NCI-H69 (cell line): ENCODE data around the gene SCYGR1.
"Not testable (repeated sequence)": the region's sequence is repeated elsewhere in the genome, so short reads cannot be mapped to it uniquely, and the experiment has no call there.

Source experiments
- DNase-seq: peaks from one replicate; lab custom pipeline; 2025; lab: John Stamatoyannopoulos, UW

Gene SCYGR1

DNA sequence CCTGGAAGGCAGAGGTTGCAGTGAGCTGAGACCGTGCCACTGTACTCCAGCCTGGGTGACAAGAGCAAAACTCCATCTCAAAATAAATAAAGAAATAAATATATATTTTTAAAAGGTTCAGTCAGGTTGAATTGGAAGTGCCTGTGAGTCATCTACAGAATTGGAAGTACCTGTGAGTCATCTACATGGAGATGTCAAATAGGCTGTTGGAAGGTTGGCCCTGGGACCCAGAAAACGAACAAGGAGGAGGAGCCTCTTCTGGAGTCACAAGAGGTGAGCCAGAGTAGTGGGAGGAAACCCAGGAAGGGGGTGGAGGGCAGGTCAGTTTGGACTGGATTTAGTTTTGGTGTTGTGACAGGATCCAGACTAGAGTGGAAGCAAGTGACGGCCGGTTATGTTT, 15.2 kb upstream of the SCYGR1 start:
- no peak for DNase-seq

GRCh38 chr2:227402321-227402720, 14.6 kb upstream of the SCYGR1 start:
- DNase-seq, result no peak

DNA sequence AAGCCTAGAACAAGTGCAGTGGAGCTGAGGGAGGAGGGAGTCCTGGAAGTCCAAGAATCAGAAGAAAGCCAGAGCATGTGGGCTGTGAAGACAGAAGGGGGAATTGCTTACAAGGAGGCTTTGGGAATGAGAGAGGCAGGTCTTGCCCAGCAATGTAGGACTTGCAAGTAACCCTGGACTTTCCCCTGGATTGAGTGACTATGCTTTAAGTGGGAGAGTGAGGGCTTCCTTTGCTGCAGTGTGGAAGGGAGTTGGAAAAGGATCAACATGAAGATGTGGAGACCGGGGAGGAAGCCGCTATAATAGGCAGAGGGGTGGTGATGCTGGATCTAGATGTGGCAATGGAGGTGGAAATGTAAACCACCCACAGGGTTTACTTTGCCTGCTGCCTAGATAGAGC, 13.8 kb upstream of the SCYGR1 start:
- DNase-seq, result no peak

- no peak for DNase-seq
Observed at GRCh38 chr2:227398684-227399670, 11.2 kb upstream of the SCYGR1 start.

GRCh38 chr2:227397562-227397961, 9.8 kb upstream of the SCYGR1 start:
- no peak for DNase-seq

DNA sequence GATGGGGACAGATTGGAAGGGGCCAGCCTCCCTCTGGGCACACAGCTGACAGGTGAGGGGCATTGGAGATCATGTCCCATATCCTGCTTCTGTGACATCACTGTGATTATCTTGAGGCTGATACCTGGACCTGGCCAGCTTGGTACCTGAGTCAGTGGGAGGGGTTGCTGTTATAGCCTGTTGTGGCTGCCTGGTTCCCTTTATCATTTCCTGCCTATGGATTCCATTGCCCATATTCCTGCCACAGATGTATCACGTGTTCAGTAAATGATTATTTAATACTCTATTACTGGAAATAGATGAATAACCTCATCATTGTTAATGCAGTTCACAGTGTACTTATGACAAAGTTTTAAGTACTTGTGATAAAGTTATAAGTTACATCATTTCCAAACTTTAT, 7.8 kb upstream of the SCYGR1 start:
- DNase-seq, result no peak

DNA sequence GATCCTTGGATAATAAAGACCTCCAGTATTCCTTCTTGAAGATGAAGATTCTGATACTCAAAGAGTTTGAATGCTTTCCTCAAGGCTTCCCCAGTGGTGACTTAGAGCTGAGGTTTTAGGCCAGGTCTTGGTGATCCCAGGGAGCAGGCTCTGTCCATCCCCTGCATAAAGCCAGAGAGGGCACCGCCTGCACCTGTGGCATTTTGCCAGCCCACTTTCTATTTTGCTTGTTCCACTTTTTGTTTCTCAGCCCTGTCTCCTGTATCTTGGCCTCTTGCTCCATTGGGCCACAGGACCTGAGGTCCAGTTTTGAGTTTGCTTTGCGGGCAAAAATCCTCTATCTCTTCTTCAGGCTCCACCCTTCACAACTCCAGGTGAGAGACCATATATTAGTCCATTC, 6.7 kb upstream of the SCYGR1 start:
- DNase-seq, result no peak

DNA sequence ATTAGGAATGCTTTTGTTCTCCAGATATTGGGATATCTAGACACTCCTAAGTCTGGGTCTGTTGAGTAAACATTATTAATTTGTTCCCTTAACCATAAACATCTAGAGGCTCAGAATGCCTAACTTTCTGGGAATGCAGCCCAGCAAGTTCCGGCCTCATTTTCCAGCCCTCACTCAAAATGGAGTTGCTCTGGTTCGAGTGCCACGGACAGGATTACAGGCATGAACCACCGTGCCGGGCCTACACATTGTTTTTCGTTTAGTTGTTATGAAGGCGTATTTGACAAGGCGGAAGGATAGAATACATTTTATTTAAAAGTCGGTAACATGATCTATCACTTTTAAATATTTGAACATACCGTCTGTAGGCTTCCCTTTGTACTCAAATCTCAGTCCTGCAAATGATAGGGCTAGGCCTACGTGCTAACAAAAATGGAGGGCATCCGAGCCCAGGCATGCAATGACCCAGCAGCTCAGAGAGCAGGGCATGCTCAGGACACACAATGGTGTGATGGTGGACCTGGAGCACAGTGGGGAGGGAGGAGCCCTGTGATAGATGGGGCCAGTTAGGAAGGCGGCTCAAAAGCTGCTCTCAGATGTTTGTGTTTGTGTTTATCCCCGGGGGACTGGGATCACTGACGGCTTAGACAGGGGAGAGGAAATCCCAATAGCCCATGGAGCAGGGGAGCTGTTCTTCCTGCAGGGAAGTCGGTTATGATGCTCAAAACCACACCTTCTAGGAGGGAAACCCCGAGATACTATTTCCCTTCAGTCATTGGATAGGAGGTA, 2.9 kb upstream of the SCYGR1 start:
- no peak for DNase-seq

DNA sequence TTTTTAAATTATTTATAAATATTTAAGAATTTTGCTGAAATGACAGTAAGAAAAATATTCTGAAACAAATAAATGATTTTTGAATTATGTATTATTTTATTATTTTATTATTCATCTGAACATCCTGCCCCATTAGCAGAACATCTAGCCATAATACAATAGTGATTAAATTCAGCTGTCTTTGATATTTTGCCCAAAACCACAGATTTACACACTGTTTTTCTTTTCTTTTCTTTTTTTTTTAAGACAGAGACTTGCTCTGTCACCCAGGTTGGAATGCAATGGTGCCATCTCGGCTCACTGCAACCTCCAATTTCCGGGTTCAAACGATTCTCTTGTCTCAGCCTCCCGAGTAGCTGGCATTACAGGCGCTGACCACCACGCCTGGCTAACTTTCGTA, 1.9 kb upstream of the SCYGR1 start:
- no peak for DNase-seq

DNA sequence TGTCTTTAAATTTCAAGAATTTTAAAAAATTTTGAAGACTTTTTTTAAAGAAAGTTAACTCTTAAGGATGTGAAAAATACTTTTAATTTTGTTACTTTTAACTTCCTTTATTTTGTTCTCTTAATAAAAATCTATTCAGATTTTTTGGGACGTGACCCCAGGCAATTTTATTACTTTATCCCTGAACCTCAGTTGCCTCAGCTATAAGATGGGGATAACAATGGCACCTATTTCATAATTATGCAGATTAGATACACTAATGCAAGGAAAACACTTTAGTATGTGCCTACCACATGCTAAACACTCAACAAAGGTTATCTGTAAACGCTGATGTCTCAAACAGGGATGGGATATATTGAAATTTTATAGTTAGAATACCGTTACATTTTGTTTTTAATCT, 1.5 kb upstream of the SCYGR1 start:
- DNase-seq, result no peak

GRCh38 chr2:227388537-227389011, 825 bp upstream of the SCYGR1 start:
- no peak for DNase-seq

- no peak for DNase-seq
Observed at GRCh38 chr2:227386630-227387029, 1.1 kb downstream of the SCYGR1 start.

GRCh38 chr2:227383686-227384085, 4.1 kb downstream of the SCYGR1 start:
- no peak for DNase-seq

DNA sequence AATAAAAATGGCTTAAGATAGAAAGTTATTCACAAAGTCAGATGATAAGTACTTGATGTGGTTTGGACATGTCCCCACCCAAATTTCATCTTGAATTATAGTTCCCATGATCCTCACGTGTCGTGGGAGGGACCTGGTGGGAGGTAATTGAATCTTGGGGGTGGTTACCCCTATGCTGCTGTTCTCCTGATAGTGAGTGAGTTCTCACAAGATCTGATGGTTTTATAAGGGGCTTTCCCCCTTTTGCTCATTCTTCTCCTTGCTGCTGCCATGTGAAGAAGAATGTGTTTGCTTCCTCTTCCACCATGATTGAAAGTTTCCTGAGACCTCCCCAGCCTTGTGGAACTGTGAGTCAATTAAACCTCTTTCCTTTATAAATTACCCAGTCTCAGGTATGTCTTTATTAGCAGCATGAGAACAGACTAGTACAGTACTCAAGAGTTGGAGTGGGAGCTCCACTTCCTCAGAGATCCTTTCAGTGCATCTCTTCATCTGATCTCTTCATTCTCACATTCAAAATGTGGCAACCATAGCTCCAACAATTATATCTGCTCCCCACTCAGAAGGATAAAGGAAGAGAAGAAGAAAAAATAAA, 5.4 kb downstream of the SCYGR1 start:
- not testable (repeated sequence) for DNase-seq

GRCh38 chr2:227379095-227379494, 8.7 kb downstream of the SCYGR1 start, which contains the start of gene TM4SF20:
TM4SF20 (minus strand) TSS chr2:227379306; CDS start chr2:227379268, 38 bp downstream.
- DNase-seq, result no peak

DNA sequence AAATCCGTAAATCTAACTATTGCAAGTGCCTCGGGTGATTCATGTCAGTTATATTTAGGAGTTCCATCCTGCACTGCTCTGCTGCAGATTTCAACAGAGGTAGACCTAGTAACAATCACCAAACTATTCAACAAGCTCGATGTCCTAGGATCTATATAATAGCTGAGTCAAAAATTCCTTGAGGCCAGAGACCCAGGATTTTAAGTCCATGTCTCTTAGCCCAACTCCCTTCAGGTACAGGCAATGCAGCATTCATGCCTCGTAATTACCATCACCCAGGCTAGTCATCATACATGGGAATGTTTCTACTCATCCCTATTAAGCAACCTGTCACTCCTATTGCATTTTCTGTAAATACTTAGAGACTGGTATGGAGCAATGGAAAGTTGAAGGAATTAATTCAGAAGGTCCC, 9.4 kb downstream of the SCYGR1 start:
- DNase-seq, result no peak

DNA sequence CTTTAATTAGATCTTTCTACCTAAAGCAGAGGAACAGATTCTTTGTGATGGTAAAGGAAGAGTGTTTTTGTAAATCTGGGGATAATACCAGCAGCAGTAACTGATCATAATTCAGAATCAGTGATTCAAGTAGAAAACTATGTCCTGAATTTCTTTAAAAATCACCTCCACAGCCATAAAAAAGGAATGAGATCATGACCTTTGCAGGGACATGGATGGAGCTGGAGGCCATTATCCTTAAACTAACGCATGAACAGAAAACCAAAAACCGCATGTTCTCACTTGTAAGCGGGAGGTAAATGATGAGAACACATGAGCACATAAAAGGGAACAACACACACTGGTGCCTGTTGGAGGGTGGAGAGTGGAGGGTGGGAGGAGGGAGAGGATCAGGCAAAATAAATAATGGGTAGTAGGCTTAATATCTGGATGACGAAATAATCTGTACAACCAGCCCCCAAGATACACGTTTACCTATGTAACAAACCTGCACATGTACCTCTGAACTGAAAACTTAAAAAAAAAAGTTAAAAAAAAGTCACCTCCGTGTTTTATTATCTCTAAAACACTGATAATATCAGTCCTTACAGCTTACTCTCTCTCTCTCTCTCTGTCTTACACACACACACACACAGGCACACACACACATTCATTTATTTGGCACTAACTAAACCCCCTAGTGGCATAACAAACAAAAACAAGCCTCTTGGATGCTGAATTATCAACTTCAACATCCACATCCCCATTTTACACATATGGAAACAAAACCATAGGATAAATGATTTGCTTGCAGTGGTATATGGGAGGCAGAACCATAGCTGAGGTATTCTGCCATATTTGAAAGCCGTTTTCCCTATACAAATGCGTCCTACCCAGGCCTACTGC, 10.0 kb downstream of the SCYGR1 start:
- no peak for DNase-seq

DNA sequence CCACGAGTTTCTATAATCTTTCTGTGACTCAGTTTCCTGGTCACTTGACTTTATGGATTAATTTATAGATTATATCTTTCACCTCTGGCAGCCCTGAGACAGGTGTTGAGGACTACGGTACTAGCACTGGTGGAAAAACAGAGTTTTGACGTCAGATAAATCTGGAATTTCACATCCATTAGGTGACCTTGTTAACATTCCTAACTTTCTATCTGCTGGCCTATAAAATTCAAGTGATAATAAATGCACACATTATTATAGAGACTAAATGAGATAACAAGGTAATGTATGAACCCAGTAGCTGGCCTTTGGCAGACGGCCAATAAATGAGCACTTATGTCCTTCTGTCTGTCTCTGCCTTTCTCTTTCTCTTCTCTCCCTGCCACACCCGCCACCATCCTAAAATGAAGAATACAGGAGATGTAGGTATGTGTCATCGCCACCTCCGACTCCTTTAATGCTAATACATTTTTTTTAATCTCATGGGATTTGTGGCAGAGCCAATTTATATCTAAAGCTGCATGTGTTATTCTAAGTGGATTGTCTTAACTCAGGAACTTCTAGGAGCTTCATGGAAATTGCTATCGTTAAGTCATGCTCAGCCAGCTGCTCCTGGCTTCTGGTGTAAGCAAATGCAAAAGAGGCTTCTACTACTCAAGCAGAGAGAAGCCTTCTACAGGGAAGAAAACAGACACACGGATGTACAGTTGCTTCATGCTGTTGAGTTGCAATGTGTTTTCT, 10.9 kb downstream of the SCYGR1 start:
- DNase-seq, result peak; percentile 33

- DNase-seq, result peak; percentile 5
Observed at GRCh38 chr2:227374158-227374557, 13.6 kb downstream of the SCYGR1 start.

DNA sequence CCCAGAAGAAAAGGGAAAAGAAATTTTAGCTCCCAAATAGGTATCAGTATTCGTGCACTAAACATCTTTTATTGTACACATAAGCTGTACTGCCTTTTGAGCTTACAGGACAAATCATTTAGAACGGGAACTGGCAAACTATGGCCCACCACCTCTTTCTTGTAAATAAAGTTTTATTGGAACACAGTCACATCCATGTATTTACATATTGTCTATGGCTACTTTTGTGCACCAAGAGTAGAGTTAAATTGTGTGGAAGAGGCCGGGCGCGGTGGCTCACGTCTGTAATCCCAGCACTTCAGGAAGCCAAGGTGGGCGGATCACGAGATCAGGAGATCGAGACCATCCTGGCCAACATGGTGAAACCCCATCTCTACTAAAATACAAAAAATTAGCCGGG, 14.4 kb downstream of the SCYGR1 start:
- DNase-seq, result no peak
